ENCODE results near the gene DDX46. TPM values are rescaled to one million over a fixed set of nuclear protein-coding genes. Genes with fewer than 3 reads are reported as not detected.
"Not testable (repeated sequence)": the region's sequence is repeated elsewhere in the genome, so short reads cannot be mapped to it uniquely, and the experiment has no call there.

DDX46 gene
- total and polyA plus RNA-seq, 4 donors, result 34.9 to 54.8 (median 46.3) TPM

DNA sequence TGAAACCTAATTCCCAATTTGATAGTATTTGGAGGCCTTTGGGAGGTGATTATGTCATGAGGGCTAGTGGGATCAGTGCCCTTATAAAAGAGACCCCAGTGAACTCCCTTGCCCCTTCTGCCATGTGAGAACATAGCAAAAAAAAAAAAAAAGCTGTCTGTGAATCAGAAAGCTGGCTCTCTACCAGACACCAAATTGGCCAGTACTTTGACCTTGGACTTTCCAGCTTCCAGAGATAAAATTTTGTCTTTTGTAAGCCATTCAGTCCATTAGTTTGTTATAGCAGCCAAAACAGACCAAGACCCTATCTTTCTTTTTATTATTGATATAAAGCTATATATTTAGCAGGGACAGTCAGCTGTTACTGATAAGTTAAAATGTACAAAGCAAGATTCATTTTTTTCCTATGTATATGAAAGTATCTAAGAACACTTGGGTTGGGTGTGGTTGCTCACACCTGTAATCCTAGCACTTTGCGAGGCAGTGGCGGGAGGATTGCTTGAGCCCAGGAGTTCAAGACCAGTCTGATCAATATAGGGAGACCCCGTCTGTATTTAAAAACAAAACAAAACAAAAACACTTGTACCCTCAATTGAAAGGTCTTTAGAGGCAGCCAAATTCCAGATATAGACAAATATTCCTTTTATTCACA, 79.1 kb downstream of the DDX46 start:
- WGBS (ENCODE audit: insufficient coverage), result 83% methylated on average over 1 of the region's 3 CpGs
- Histone ChIP-seq H3K4me3 (ENCODE audit: low read depth, low read length) (no peak overlapping the region), H3K9me3 (ENCODE audit: control insufficient read depth, insufficient read depth, low read length) (no peaks in the 10 kb centered on the region), H3K27me3 (ENCODE audit: control insufficient read depth, insufficient read depth, low read length) (no peaks in the 10 kb centered on the region), H3K36me3 (ENCODE audit: control insufficient read depth, insufficient read depth, low read length) (peaks cover 36% of the 10 kb centered on the region), H3K27ac (ENCODE audit: low read depth, low read length) (no peak overlapping the region), H3K4me1 (ENCODE audit: control insufficient read depth, insufficient read depth, low read length) (no peaks in the 10 kb centered on the region)
- DNase-seq (ENCODE audit: low read depth in 4 of 6, low spot score in 6 of 6), result no peak

DNA sequence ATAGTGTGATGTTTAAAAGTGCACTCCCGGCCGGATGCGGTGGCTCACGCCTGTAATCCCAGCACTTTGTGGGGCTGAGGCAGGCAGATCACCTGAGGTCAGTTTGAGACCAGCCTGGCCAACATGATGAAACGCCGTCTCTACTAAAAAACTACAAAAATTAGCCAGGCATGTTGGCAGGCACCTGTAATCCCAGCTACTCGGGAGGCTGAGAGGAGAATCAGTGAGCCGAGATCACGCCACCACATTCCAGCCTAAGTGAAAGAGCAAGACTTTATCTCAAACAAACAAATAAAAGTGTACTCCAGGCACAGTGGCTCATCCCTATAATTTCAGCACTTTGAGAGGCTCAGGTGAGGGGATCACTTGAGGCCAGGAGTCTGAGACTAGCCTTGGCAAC, 79.8 kb downstream of the DDX46 start:
- 98% methylated on average over 7 of the region's 9 CpGs for WGBS (ENCODE audit: insufficient coverage)

DNA sequence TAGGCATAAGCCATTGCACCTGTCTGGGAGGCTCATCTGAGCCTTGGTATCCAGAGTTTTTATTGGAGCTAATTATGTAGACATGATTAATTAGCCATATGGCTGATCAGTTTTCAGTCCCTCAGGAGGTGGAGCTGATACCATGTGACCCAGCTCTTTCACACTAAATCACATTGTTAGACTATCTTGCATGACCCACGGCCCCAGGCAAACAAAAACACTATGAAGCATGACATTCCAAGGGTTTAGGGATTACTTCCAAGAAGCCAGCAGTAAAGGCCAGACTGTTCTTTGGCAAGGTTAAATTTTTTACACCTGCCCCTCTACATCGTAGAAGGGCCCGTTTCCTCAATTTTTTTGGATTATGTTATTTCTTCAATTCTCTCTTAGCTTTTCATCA, 82.2 kb downstream of the DDX46 start:
- WGBS (ENCODE audit: insufficient coverage), result no CpG with 5 or more reads among the region's 3 CpGs

More for the DNA sequence above, 79.8 kb downstream of the DDX46 start:
- H3K4me1 ChIP-seq (ENCODE audit: control insufficient read depth, insufficient read depth, low read length); H3K27ac ChIP-seq (ENCODE audit: low read depth, low read length); H3K27me3 ChIP-seq (ENCODE audit: control insufficient read depth, insufficient read depth, low read length); H3K4me3 ChIP-seq (ENCODE audit: low read depth, low read length); DNase-seq (ENCODE audit: low read depth in 4 of 6, low spot score in 6 of 6); H3K9me3 ChIP-seq (ENCODE audit: control insufficient read depth, insufficient read depth, low read length): not testable (repeated sequence)
- peaks cover 35% of the 10 kb centered on the region for H3K36me3 ChIP-seq (ENCODE audit: control insufficient read depth, insufficient read depth, low read length)

DNA sequence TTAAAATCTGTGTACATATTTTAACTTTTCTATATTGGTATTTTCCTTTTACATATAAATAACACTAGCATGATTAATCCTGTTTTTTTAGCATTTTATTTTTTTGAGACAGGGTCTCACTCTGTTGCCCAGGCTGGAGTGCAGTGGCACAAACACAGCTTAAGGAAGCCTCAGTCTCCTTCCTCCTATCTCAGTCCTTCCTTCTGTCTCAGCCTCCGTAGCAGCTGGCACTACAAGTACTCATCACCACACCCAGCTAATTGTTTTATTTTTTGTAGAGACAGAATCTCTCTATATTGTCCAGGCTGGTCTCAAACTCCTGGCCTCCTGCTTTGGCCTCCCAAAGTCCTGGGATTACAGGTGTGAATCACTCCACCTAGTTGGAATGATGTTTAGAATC, 85.7 kb downstream of the DDX46 start:
- Histone ChIP-seq H3K36me3 (ENCODE audit: control insufficient read depth, insufficient read depth, low read length) (peaks cover 28% of the 10 kb centered on the region), H3K27ac (ENCODE audit: low read depth, low read length) (no peak overlapping the region), H3K9me3 (ENCODE audit: control insufficient read depth, insufficient read depth, low read length) (no peaks in the 10 kb centered on the region), H3K27me3 (ENCODE audit: control insufficient read depth, insufficient read depth, low read length) (no peaks in the 10 kb centered on the region), H3K4me3 (ENCODE audit: low read depth, low read length) (no peak overlapping the region), H3K4me1 (ENCODE audit: control insufficient read depth, insufficient read depth, low read length) (peaks cover 10% of the 10 kb centered on the region)
- DNase-seq (ENCODE audit: low read depth in 4 of 6, low spot score in 6 of 6), result no peak
- WGBS (ENCODE audit: insufficient coverage), result no CpG with 5 or more reads among the region's 1 CpG

More for the DNA sequence above, 82.2 kb downstream of the DDX46 start:
- Histone ChIP-seq H3K36me3 (ENCODE audit: control insufficient read depth, insufficient read depth, low read length) (peaks cover 25% of the 10 kb centered on the region), H3K9me3 (ENCODE audit: control insufficient read depth, insufficient read depth, low read length) (no peaks in the 10 kb centered on the region), H3K4me3 (ENCODE audit: low read depth, low read length) (no peak overlapping the region), H3K27me3 (ENCODE audit: control insufficient read depth, insufficient read depth, low read length) (no peaks in the 10 kb centered on the region), H3K27ac (ENCODE audit: low read depth, low read length) (no peak overlapping the region), H3K4me1 (ENCODE audit: control insufficient read depth, insufficient read depth, low read length) (no peaks in the 10 kb centered on the region)
- DNase-seq (ENCODE audit: low read depth in 4 of 6, low spot score in 6 of 6), result no peak

DNA sequence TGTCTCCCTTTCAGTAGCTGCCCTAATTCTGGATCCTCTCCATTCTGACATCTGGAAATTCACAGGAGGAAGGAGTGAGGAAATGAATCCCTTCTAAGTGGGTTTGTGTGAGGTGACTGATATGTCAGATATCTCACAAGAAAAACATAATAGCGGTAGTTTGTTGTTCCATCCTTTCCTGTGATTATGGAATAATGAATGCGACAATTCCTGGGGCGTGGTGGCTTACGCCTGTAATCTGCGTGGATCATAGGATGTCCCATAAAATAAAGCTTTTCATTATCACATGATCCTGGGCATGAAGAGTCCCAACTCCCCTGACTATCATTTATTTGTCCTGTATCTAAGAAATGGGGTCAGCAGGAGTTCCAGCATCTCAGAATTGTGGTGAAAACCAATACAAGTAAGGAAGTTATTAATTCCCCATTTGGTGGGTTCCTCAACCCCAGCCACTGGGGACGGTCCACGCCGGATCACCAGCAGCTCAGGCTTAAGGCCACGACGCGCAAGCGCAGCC, 86.8 kb downstream of the DDX46 start:
- H3K4me1 ChIP-seq (ENCODE audit: control insufficient read depth, insufficient read depth, low read length), result peaks cover 10% of the 10 kb centered on the region
- 0% methylated on average over 7 of the region's 12 CpGs for WGBS (ENCODE audit: insufficient coverage)
- H3K4me3 ChIP-seq (ENCODE audit: low read depth, low read length), result peak overlapping the region; percentile 90
- H3K36me3 ChIP-seq (ENCODE audit: control insufficient read depth, insufficient read depth, low read length), result peaks cover 30% of the 10 kb centered on the region
- H3K9me3 ChIP-seq (ENCODE audit: control insufficient read depth, insufficient read depth, low read length), result no peaks in the 10 kb centered on the region
- DNase-seq (ENCODE audit: low read depth in 4 of 6, low spot score in 6 of 6), result no peak
- no peaks in the 10 kb centered on the region for H3K27me3 ChIP-seq (ENCODE audit: control insufficient read depth, insufficient read depth, low read length)
- peak overlapping the region; percentile 93 for H3K27ac ChIP-seq (ENCODE audit: low read depth, low read length)

DNA sequence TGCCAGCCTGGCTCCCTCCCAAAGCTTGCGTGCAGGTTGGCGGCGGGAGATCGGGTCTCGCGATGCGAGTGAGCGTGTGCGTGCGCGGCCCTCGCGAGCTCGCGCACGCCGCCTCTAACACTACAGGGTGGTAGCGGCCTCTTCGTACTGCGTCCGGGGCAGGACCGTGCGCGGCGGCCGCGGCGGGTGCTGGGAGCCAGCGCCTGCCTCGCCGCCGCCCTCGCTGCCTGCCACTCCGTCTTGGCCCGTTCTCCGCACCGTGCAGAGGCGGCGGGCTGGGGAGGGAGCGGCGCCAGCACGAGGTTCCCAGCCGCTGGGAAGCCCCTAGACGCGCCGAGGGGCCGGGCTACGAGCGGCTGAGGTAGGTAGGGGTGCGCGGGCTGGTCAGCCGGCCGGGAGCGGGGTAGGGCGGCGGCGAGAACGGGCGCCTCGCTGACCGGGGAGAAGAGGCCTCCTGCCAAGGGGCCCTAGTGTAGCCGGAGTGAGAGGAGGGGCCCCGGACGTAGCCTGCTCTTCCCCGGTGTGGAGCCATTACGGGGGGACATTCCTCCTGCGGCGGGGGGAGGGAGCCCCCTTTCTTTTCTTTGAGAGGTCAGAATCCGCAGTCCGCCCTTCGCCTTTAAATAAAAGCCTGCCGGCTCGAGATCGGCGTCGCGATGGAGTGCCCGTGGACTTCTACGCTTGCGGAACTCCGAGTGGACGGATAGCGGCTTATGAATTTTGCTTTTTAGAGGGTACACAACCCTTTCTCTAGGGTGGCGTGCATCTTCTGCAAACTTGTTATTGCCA, 87.5 kb downstream of the DDX46 start, which contains the start of gene C5orf24:
Gene C5orf24, plus strand, starts transcription at position 117 of the 789 bp plus-strand sequence. CDS start 8,933 bp downstream, outside the sequence.
- H3K27ac ChIP-seq (ENCODE audit: low read depth, low read length), result peak within 1 kb of the TSS; percentile 93
- peak within 1 kb of the TSS; percentile 90 for H3K4me3 ChIP-seq (ENCODE audit: low read depth, low read length)
- WGBS (ENCODE audit: insufficient coverage), result 0% methylated on average over 80 of the region's 84 CpGs
- H3K9me3 ChIP-seq (ENCODE audit: control insufficient read depth, insufficient read depth, low read length), result no peaks in the 10 kb centered on the region
- peak; percentile 90 to 98 (median 95) for DNase-seq (ENCODE audit: low read depth in 4 of 6, low spot score in 6 of 6)
- H3K36me3 ChIP-seq (ENCODE audit: control insufficient read depth, insufficient read depth, low read length), result peaks cover 29% of the 10 kb centered on the region
- H3K4me1 ChIP-seq (ENCODE audit: control insufficient read depth, insufficient read depth, low read length), result peaks cover 10% of the 10 kb centered on the region
- H3K27me3 ChIP-seq (ENCODE audit: control insufficient read depth, insufficient read depth, low read length), result no peaks in the 10 kb centered on the region

DNA sequence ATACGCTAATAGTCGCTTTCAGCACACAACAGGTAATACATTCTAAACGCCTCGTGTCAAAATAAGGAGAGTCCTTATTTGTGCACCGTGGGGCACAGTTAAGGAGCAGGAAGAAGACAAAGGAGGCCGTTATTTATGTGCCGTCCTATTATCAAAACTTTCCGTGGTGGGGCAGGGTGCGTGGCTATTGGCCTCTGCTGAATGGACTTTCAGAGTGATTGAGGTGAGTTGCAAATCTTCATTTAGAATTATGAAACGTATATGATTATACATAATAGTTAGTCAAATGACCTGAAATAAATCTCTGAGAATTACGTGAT, 88.0 kb downstream of the DDX46 start:
- Histone ChIP-seq H3K4me3 (ENCODE audit: low read depth, low read length) (peak overlapping the region; percentile 90), H3K9me3 (ENCODE audit: control insufficient read depth, insufficient read depth, low read length) (no peaks in the 10 kb centered on the region), H3K27me3 (ENCODE audit: control insufficient read depth, insufficient read depth, low read length) (no peaks in the 10 kb centered on the region), H3K36me3 (ENCODE audit: control insufficient read depth, insufficient read depth, low read length) (peaks cover 29% of the 10 kb centered on the region), H3K27ac (ENCODE audit: low read depth, low read length) (peak overlapping the region; percentile 93), H3K4me1 (ENCODE audit: control insufficient read depth, insufficient read depth, low read length) (peaks cover 10% of the 10 kb centered on the region)
- DNase-seq (ENCODE audit: low read depth in 4 of 6, low spot score in 6 of 6), result no peak
- 0% methylated on average over 3 of the region's 11 CpGs for WGBS (ENCODE audit: insufficient coverage)

DNA sequence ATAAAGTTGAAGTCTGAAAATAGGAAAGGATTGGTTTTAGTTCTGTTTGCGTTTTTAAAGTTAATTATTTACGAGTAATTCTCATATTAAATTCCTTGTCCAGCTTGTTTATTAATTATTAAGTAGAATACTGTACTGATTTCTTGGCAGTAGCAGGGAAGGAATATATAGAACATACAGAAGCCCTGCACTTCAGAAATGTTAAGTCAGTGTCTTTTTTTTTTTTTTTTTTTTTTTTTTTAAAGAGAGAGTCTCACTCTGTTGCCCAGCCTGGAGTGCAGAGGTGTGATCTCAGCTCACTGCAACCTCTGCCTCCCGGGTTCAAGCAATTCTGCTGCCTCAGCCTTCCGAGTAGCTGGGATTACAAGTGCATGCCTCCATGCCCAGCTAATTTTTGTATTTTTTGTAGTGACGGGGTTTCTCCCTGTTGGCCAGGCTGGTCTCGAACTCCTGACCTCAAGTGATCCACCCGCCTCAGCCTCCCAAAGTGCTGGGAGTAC, 90.9 kb downstream of the DDX46 start:
- not testable (repeated sequence) for H3K9me3 ChIP-seq (ENCODE audit: control insufficient read depth, insufficient read depth, low read length); DNase-seq (ENCODE audit: low read depth in 4 of 6, low spot score in 6 of 6); H3K27ac ChIP-seq (ENCODE audit: low read depth, low read length); H3K4me3 ChIP-seq (ENCODE audit: low read depth, low read length); H3K27me3 ChIP-seq (ENCODE audit: control insufficient read depth, insufficient read depth, low read length)
- H3K36me3 ChIP-seq (ENCODE audit: control insufficient read depth, insufficient read depth, low read length), result peaks cover 34% of the 10 kb centered on the region
- peaks cover 10% of the 10 kb centered on the region for H3K4me1 ChIP-seq (ENCODE audit: control insufficient read depth, insufficient read depth, low read length)
- 92% methylated on average over 2 of the region's 7 CpGs for WGBS (ENCODE audit: insufficient coverage)

DNA sequence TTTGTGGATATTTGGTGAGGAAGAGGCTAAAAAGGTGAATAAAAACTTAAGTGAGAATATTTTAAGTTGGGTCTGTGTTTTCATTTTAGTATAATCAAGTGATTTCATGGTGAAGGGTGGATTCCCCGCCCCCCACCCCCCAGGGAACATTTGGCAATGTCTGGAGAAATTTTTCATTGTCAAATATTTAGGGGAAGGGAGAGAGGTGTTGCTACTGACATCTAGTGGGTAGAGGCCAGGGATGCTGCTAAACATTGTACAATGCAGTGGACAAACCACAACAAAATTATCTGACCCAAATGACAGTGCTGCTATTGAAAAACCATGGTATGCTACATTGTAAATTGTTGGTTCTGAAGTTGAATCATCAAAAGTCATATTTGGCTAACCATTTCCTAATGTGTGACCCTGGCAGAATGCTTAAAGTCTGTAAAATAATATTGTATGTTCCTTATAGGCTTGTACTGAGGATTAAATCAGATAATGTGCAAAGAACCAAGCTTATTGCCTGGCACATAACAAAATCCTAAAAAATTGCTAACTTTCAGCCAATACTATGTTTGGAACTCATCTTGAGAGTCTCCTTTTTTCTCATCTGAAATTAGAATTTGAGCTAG, 92.8 kb downstream of the DDX46 start:
- no CpG with 5 or more reads among the region's 1 CpG for WGBS (ENCODE audit: insufficient coverage)
- Histone ChIP-seq H3K4me1 (ENCODE audit: control insufficient read depth, insufficient read depth, low read length) (peaks cover 10% of the 10 kb centered on the region), H3K4me3 (ENCODE audit: low read depth, low read length) (no peak overlapping the region), H3K36me3 (ENCODE audit: control insufficient read depth, insufficient read depth, low read length) (peaks cover 43% of the 10 kb centered on the region), H3K9me3 (ENCODE audit: control insufficient read depth, insufficient read depth, low read length) (no peaks in the 10 kb centered on the region), H3K27ac (ENCODE audit: low read depth, low read length) (no peak overlapping the region), H3K27me3 (ENCODE audit: control insufficient read depth, insufficient read depth, low read length) (no peaks in the 10 kb centered on the region)
- DNase-seq (ENCODE audit: low read depth in 4 of 6, low spot score in 6 of 6), result peak in 2 of 6 donors; percentile 25 to 63
